LHCN-M2 (cell line): Measurements from ENCODE around the gene CIPC. TPM values are rescaled to one million over a fixed set of nuclear protein-coding genes. Genes with fewer than 3 reads are reported as not detected.
A peak's percentile ranks its signal among the peaks of the same experiment; 100 is the strongest.

ENCODE experiments used
- DNase-seq: peaks from one replicate; pipeline ENCODE4 v3.0.0-alpha.2; 2012; ENCODE audit warnings: low read depth
- total RNA-seq: library from RNA; depleted of rRNA; stranded (reverse); fragments of >200 nt; gene quantifications from 2 replicates; pipeline ENCODE4 v1.2.3, GENCODE V29; 2014

The CIPC gene
- total RNA-seq, 1 experiment from 2014 or later = 13.0 TPM

- DNase-seq = peak; percentile 74
Measured at GRCh38 chr14:77099425-77100167, 1.5 kb downstream of the CIPC start.

GRCh38 chr14:77100961-77101360 is 2.9 kb downstream of the CIPC start:
- no peak for DNase-seq

- no peak for DNase-seq
Measured at GRCh38 chr14:77102154-77102553, 4.1 kb downstream of the CIPC start.

- DNase-seq = no peak
Measured at GRCh38 chr14:77103475-77103874, 5.4 kb downstream of the CIPC start.

- no peak for DNase-seq
Measured at GRCh38 chr14:77103951-77104350, 5.9 kb downstream of the CIPC start.

GRCh38 chr14:77104393-77104792 is 6.3 kb downstream of the CIPC start:
- DNase-seq = no peak

- DNase-seq = no peak
Measured at GRCh38 chr14:77105145-77105939, 7.3 kb downstream of the CIPC start.

GRCh38 chr14:77106666-77107065 is 8.6 kb downstream of the CIPC start:
- no peak for DNase-seq

GRCh38 chr14:77107228-77107627 is 9.2 kb downstream of the CIPC start:
- no peak for DNase-seq

GRCh38 chr14:77108753-77109152 is 10.7 kb downstream of the CIPC start:
- no peak for DNase-seq

- DNase-seq = no peak
Measured at GRCh38 chr14:77109656-77110055, 11.6 kb downstream of the CIPC start.

- DNase-seq = no peak
Measured at GRCh38 chr14:77110286-77110685, 12.2 kb downstream of the CIPC start.

- DNase-seq = no peak
Measured at GRCh38 chr14:77111021-77111420, 13.0 kb downstream of the CIPC start.

- no peak for DNase-seq
Measured at GRCh38 chr14:77113644-77114043, 15.6 kb downstream of the CIPC start.

- DNase-seq = no peak
Measured at GRCh38 chr14:77114609-77115008, 16.6 kb downstream of the CIPC start.

- no peak for DNase-seq
Measured at GRCh38 chr14:77116172-77116817, 18.2 kb downstream of the CIPC start.

GRCh38 chr14:77119851-77120250 is 21.8 kb downstream of the CIPC start:
- DNase-seq = no peak

- no peak for DNase-seq
Measured at GRCh38 chr14:77120771-77121743, 23.0 kb downstream of the CIPC start.

- no peak for DNase-seq
Measured at GRCh38 chr14:77122526-77123125, 24.6 kb downstream of the CIPC start.

GRCh38 chr14:77123381-77124325 is 25.6 kb downstream of the CIPC start:
- no peak for DNase-seq
